ENCODE results near the gene SPARC.
A peak's percentile ranks its signal among the peaks of the same experiment; 100 is the strongest.

Gene SPARC

GRCh38 chr5:151657114-151657513 is 29.6 kb downstream of the SPARC start:
- FAIRE-seq = no peak

DNA sequence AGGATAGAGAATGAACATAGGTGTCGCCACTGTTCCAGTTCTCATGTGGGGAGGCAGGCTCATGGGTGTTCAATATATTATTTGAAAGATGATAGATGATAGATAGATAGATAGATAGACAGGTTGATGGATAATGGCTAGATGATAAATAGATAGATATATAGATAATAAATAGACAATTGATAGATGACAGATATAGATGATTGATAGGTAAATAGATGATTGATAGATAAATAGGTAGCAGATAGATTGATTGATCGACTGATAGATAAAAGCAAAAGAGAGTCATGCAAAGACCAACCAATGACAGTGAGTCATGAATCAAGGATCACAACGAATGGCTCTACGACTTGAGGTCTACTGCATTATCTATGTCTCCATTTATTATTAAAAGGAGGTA is 30.4 kb downstream of the SPARC start:
- FAIRE-seq = no peak

DNA sequence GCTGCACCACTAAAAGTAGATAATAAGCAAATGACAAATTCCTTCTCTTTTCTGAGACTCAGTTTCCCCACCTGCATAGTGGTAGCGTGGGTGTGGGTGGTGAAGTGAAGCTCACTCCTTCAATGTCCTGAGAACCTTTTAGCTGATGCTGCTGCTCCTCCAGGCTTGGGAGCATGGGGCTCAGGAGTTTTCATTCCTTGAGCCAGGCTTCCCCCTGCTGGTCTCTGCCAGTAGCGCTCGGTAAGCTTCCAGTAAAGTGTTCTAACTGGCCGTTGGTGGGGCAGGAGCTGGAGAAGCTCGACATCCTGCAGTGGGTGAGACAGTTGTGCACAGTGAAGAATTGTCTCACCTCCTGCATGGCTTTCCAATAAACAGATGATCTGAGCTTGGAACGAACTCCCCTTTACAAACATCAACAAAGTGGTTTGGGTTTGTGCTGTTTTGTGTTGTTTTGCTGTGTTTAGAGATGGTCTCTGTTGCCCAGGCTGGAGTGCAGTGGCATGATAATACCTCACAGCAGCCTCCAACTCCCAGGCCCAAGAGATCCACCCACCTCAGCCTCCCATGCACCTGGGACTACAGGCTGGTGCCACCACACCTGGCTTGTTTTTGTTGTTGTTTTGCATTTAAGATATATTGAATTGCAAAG is 34.6 kb downstream of the SPARC start:
- peak; percentile 62 for FAIRE-seq

- FAIRE-seq = no peak
Observed at GRCh38 chr5:151648988-151649387, 37.7 kb downstream of the SPARC start.

DNA sequence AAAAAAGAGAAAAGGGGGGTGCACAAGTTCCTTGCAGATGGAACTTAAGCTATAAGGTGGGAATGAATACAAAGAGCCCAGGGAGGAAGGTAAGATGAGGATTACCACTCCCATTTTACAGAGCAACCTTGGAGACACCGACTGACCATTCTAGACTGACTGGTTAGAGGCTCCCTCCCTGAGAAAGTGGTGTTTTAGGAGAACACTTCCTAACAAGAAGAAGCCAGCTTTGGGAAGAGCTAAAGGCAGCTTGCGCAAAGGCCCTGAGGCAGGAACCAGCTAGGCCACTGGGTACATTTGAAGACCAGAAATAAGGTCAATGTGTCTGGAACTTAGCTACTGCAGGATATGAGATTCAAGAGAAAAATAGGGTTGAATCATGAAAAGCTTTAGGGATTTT is 38.6 kb downstream of the SPARC start:
- FAIRE-seq = no peak

GRCh38 chr5:151647320-151647861 is 39.3 kb downstream of the SPARC start:
- no peak for FAIRE-seq

GRCh38 chr5:151646334-151646733 is 40.4 kb downstream of the SPARC start:
- no peak for FAIRE-seq

DNA sequence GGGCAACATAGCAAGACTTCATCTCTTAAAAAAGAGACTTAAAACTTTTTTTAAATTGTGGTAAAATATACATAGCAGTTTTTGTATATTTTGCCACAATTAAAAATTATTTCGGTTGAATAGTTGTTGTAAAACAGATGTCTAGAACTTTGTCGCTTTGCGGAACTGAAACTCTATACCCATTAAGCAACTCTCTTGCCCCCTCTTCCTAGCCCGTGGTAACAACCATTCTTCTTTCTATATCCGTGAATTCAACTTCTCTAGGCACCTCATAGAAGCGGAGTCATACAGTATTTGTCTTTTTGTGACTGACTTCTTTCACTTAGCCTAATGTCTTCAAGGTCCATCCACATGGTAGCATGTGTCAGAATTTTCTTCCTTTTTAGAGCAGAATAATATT is 43.3 kb downstream of the SPARC start:
- no peak for FAIRE-seq

GRCh38 chr5:151642472-151643140 is 44.1 kb downstream of the SPARC start:
- FAIRE-seq = no peak

DNA sequence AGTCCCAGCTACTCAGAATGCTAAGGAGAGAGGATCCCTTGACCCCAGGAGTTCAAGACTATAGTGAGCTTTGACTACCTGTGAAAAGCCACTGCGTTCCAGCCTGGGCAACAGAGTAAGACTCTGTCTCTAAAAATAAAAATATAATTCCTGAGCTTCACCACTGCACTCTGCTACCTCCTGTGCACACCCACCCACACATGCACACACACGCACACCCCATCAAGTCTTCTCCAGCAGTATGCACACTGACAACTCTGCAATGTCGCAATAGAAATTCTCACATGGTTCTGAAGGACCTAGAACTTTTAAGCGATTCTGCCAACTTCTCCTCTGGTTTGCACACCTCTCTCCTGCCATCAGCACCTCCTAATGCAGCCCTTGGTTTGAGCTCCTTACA is 48.1 kb downstream of the SPARC start:
- FAIRE-seq = no peak

GRCh38 chr5:151637676-151638075 is 49.0 kb downstream of the SPARC start:
- FAIRE-seq = no peak

DNA sequence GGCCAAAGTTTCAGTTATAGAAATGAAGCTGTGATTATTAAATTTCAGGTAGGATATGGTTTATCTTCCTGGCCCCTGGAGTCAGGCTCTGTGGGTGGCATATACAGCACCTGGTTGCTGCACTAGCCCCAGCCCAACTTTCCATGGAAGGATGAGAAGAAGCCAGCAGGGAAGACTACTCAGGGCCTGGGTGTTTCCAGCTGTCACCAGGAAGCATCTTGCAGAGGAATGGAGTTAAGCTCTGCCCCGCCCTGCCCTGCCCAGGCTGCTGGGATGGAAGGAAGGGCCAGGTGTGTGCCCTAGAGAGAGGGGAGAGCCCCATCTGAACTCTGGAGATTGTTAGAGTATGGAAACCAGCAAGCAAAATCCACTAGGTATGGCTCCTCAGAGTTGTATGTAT is 52.8 kb downstream of the SPARC start:
- FAIRE-seq = no peak

DNA sequence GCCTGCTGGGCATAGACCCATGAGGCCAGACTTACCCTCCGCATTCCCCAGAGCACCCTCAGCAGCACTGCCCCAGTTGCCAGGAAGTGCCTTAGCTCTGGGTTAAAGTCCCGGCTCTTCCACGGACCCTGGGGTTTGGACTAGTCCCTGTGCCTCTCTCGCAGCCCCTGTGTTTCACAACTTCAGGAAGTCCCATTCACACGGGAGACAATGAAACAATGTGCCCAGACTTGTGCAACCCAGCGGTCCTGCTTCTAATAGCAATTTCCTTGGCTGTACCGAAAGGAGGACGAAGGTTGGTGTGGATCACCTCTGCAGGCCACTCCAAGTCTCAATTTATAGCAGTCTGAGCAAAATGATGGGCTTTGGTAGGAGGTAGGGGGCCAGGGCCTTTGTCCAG is 53.8 kb downstream of the SPARC start:
- no peak for FAIRE-seq

GRCh38 chr5:151632524-151632923 is 54.2 kb downstream of the SPARC start:
- no peak for FAIRE-seq

DNA sequence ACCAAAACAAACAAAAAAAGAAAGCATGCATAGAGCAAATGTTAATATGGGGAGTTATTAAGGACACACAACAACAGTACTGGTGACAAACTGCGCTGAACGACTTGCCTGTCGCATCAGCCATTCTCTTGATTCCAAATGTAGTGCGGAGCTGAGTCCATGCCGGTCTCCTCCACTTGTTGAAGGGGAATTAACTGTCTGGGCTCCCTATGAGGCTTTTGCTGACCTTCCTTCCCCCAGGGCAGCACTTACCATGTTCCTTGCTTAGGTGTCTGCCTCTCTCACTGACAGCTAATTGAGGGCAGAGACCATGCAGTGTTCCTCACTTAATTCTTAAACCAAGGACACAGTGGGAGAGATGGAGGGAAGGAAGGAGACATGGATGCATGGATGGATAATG is 54.8 kb downstream of the SPARC start:
- no peak for FAIRE-seq

DNA sequence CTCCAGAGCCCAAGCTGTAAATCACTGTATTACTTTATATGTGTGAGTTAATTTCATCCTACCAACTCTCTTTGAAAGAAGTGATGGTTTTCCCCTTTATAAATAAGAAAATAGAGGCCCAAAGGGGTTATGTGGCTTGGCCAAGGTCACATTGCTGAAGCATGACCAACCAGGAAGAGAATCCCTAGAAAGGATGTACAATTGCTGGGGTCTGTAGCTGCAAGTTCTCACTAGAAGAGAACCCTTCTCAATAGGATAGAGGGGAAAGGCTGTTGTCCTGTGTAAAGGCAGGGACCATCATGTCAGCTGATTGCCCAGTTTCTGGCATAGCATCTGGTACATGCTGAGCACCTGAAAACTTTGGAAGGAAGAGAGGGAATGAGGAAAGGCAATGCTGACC is 56.6 kb downstream of the SPARC start:
- FAIRE-seq = no peak

DNA sequence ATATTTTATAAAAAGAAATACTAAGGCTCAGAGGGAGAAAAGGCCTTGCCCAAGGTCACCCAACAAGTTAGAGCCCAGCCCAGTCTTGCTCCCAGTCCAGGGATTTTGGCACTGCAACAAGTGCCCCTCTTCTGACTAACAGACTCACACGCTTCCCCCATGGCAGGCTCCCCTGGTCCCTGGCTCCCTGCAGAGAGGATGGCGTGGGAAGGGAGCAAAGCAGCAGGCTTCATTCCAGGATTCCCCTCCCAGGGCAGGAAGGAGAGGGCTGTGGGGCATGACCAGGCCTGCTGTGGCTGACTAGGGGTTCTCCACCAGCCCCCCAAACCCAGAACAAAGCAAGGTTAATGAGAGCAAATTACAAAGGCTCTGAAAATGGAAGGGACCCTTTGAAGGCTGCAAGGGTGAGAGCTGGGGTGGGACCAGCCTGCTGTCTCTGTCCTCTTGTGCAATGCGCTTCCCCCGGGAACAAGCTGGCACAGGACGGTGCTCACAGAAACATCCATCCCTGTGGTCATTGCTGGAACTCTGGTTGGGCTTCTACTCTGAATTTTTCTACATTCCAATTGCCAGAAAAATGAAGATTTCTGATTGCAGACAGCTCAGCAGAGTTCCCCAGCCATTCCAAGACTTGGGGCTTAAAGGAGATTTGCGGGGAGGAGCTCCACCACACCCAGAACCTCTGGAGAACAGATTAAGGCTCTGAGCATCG is 58.4 kb downstream of the SPARC start:
- FAIRE-seq = no peak

- FAIRE-seq = no peak
Observed at GRCh38 chr5:151627650-151628049, 59.1 kb downstream of the SPARC start.

DNA sequence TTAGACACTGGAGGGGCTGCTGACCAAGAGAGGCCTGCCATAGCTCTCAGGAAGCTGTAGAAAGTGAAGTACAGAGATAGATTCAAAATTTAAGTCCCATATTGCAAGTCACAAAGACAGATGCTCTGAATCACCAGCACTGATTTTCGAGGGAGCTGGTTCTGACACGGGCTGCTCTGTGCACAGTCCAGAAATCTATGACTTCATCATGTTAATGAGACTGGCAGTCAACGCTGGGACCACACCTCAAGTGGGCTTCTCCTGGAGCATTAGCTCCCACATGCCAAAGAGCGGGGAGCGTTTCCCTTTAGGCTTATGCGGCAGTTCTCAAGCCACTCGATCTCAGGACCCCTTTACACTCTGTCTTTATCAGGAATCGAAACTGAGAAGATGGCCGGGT is 61.4 kb downstream of the SPARC start:
- no peak for FAIRE-seq

DNA sequence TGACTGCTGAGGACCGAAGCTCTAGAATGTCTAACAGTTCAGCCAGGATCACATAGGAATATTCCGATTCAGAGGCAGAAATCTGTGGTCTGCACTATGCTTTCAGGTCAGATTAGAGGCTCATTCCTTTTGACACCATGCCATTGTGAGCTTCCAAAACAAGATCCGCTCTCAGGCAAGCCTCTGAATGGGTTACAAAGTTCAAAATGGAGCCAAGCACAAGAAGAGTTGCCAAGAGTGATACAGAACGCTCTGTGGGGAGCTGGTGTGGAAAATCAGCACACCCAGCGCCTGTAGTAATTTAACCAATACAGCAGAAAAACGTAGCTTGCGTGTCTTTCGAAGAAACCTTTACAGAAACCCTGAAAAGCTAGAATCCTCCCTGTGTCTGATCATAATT is 62.2 kb downstream of the SPARC start:
- FAIRE-seq = no peak

DNA sequence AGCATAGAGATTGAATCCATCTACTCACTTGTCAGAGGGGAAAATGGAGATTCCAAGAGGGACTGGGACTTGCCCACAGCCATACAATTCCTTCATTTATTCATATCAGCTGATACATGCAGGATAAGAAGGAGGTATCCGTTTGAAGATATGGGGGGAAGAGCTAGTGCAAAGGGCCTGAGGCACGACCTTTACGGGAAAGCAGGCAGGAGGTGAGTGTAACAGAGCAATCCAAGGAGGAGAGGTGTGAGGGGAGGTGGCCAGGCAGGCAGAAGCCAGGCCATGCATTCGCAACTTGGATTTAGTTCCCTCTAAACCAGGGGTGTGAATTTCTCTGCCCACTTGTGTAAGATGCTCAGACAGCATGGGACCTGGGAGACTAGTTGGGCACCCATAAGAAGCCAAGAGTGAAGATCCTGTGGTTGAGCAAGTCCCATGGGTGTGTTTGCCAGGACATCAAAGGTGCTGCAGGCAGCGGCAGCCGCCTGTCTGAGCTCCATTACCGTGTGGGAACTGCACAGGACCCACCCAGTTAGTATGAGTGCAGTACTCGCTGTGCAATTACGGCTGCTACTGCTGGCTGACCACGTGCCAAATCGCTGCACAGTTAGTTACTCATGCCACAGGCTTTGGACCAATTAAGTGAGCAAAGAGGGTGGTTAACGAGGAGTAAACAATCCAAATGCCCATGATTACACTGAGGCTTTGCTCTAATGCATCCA is 64.2 kb downstream of the SPARC start:
- FAIRE-seq = no peak

DNA sequence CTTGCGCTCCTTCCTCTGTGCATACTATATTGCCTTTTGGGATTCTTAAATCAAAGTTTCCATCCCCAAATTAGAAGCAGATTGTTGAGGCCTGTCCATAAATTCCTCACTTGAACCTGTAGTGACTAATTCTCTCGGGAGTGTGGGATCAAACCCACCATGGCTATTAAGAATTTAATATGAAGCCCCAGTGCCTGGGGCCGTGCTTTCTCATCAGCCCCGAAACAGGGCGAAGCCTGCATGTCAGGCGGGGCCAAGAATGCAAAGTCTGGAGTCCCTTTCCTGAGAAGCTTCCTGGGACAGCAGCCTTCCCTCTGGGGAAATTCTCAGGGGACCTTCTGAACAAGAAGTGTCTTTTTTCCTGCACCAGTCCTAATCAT is 66.3 kb downstream of the SPARC start:
- no peak for FAIRE-seq

- no peak for FAIRE-seq
Observed at GRCh38 chr5:151619812-151620460, 66.8 kb downstream of the SPARC start.

All from TTC549 (cell line).